Measurements from ENCODE around the gene SLC25A39.
"Not testable (repeated sequence)": the region's sequence is repeated elsewhere in the genome, so short reads cannot be mapped to it uniquely, and the experiment has no call there.

Gene SLC25A39

DNA sequence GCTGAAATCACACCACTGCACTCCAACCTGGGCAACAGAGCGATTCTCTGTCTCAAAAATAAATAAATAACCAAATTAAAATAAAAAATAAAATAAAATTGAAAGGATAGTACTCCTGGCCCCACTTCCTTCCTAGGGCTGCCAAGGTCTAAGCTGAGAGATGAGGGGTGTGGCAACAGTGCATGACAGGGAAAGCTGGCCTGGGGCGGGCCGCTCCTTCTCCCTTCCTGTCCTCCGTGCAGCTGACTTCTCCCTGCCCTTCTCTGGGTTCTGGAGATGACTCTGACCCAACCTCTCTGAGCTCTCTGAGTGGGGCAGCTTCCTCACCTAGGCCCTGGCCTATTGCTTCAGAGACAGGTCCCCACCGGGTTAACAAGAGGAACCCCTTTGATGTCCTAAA is 8.7 kb upstream of the SLC25A39 start:
- no peak for DNase-seq

DNA sequence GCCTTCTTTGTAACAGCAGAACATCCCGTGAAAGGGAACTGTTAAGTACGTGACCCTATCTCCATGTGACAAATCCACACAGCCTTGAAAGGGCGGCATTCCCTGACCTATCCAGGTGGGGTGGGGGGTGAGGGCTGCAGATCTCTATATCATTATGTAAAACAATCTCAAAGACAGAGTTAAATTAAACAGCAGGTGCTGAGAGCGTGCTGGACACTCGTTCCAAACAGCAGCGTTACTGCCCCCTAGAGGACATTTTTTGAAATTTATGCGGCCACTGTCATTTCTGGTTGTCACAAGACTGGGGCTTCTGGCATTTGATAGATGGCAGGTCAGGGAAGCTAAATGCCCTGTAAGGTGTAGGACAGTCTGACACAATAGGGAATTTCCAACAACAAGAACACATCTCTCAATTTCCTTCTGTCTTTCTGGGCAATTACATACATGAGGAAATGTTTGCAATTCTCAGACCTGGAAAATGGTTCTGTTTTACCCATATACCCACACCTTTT is 6.7 kb upstream of the SLC25A39 start:
- DNase-seq, result peak; percentile 78

DNA sequence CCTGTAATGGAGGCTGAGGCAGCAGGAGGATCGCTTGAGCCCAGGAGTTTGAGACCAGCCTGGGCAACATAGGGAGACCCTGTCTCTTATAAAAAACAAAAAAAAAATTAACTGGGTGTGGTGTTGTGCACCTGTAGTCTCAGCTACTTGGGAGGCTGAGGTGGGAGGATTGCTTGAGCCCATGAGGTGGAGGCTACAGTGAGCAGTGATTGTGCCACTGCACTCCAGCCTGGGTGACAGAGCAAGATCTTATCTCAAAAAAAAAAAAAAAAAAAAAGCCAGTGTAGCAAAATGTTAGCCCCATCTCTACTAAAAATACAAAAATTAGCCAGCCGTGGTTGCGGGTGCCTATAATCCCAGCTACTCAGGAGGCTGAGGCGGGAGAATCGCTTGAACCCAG is 5.6 kb upstream of the SLC25A39 start:
- DNase-seq, result not testable (repeated sequence)

DNA sequence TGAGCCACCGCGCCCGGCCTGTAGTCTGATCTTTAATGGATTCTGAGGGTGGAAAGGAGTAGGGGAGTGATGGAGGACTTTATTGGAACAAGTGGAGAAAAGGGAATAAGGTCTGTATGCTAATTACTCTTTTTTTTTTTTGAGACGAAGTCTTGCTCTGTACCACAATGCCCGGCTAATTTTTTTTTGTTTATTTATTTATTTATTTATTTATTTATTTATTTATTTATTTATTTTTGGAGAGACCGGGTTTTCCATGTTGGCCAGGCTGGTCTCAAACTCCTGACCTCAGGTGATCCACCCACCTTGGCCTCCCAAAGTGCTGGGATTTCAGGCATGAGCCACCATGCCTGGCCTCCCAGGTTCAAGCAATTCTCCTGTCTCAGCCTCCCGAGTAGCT is 4.9 kb upstream of the SLC25A39 start:
- DNase-seq, result not testable (repeated sequence)

DNA sequence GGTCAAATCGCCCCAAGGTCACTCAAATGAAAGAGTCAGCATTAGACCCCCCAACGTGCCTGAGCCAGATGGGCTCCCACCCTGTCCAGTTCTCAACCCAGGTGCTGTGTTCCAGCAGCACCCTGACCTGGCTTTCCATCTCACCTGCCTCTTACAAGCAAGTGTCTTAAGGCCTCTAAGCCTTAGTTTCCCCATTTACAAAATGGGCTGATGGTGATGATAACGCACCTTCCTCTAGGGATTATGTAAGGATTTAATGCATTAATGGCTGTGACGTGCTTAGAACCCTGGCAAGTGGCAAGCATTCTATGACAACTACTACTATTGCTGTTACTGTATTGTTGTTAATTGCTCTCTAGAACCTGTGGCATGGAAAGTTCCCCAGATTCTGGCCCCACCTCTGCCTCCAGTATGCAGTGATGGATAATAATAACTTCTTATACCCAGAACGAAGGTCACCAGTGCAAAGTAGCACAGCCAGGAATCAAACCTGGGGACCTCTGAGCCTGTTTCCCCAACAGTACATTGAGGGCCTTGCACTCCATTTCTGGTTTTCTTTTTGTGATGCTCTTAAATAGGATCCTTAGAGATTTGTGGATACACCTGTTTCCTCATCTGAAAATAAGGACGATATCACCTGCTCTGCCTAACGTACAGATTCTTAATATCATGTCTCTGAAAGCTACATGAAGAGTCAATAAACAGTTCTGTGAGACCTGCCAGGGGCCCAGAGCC is 3.3 kb upstream of the SLC25A39 start:
- no peak for DNase-seq

DNA sequence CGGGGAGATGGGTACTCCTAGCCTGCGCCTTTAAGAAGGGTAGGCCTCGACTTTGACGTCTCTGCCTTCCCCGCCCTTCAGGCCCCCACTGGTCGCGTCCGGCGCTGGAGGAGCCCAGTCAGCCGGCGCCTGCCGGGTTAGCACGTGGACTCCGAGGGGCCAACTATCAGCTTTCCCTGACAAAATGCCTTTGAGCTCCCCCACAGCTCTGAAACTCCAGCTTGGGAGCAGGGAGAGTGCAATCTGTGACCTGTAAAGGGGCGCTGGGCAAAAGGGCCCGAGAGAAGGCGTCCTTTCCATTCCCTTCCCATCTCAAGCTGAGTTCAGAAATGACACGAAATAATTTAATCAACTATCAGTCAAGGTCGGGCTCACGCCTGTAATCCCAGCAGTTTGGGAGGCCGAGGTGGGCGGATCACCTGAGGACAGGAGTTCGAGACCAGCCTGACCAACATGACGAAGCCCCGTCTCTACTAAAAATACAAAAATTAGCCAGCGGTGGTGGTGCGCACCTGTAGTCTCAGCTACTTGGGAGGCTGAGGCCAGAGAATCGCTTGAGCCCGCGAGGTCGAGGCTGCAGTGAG is 2.3 kb upstream of the SLC25A39 start:
- peak; percentile 95 for DNase-seq

DNA sequence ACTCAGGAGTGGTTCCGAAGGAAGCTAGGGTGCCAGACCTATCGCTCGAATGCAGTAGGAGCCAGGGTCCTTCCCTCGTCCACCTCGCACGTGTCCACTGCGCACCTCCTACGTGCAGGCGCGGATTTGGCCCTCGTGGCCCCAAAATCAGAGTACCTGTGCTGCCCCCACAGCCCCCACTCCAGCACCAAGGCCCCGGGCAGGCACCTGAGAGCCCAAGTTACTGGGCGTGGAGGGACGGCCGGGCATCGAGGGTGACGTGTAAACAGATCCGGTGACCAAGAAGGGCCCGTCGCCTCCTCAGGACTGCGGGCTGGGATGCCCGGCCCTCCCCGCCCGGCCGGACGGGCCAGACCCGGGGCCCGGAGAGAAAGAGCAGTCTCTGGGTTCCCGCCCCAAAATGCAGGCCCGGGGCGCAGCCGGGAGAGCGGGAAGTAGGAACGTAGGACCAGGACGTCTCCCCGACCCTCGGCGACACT is 492 bp downstream of the SLC25A39 start:
- no peak for DNase-seq

DNA sequence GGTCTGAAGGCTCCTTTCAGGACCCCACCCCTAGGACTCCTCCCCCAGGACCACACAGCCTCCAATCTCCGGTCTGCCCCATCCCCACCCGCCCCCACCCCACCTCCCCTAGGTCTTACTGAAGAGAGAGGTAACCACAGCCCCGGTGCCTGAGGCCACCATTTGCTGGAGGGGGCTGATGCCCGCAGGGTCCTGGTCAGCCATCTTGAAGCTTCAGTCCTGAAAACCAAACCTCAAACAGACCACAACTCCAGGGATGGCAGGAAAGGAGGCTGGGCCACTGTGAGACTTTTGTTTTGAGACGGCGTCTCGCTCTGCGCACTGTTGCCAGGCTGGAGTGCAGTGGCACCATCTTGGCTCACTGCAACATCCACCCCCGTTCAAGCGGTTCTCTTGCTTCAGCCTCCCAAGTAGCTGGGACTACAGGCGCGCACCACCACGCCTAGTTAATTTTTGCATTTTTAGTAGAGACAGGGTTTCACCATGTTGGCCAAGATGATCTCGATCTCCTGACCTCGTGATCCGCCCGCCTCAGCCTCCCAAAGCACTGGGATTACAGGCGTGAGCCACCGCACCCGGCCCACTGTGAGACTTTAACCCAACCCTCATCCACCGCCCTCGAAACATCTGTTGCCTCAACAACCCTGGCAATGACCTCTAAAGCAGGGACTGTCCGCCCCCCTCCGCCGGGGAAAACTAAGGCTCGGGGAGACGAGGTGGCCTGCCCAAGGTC is 1.1 kb downstream of the SLC25A39 start:
- no peak for DNase-seq

DNA sequence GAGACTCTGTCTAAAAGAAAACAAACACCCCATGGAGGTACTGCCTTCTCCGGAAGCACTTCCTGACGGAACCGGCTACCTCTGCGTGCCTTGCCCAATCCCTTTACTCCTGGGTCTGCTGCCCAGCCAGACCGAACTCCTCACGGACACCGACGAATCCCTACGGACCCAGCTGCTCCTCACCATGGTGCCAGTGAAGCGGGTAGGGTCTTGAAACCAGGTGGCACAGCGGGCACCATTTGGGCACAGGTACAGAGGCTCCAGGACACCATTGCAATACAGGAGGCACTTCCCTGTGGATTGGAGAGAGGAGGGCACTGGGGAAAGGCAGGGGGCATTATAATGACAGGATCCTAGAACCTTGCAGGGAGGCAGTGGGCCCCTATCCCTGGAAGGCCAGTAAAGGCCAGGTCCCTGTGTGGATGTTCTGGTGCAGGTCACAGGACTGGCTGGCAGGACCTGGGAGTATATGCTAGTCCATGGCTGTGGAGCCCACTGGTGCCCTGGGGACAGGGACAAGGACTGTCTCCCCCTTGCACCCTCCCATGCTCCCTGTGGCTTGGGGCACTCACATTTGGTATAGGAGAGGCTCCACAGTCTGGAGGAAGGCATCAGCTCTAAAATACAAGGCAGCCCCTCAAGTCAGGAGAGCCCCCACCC is 2.3 kb downstream of the SLC25A39 start:
- DNase-seq, result no peak

DNA sequence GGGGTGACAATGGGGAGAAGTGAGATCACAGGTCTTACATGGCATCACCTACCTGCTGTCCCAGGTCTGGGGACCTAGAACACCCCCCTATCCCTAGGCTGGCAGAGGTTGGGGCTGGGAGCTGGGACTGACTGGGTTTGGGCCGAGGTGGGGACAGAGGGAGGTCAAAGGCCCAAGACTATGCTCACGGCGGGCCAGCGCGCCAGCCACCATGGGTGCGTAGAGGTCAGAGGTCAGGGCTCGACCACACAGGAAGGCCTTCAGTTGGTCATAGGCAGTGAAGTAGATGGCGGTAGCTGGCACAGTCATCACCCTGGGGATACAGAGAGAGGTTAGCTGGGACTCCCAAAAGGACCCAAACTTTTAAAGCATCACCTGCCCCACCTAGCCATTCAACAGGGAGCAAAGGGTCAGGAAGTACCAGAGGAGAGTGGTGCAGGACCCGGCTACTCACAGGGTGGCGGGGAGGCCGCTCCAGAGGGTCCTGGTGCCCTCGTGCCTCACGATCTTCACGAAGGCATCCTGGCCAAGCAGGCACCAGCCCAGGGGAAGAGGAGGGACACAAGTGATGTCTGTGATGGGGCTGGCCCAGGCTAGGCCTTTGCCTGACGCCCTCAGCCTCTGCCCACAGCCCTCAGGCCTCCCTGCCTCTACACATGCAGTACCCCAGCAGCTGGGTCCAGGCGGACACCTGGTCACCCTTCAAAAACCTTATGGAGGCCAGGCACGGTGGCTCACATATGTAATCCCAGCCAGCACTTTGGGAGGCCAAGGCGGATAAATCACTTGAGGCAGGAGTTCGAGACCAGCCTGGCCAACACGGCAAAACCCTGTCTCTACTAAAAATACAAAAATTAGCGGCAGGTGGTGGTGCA is 3.1 kb downstream of the SLC25A39 start:
- no peak for DNase-seq

DNA sequence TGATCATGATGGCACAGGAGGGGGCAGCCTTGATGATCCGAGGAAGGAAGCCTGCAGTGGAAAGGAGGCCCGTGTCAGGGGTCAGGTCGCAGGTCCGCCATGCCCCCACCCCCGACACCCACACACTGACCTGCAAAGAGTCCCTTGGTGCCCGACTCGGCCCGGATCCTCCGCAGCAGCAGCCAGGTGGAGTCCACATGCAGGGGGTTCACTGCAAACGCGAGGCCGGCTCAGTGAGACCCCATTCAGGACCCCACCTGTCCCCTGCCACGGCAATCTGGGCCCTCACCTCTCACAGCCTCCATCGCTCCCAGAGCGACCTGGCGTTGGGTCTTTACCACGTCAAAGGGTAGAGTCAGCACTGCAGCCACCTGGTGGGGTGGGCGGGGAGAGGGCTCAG is 4.6 kb downstream of the SLC25A39 start:
- no peak for DNase-seq

DNA sequence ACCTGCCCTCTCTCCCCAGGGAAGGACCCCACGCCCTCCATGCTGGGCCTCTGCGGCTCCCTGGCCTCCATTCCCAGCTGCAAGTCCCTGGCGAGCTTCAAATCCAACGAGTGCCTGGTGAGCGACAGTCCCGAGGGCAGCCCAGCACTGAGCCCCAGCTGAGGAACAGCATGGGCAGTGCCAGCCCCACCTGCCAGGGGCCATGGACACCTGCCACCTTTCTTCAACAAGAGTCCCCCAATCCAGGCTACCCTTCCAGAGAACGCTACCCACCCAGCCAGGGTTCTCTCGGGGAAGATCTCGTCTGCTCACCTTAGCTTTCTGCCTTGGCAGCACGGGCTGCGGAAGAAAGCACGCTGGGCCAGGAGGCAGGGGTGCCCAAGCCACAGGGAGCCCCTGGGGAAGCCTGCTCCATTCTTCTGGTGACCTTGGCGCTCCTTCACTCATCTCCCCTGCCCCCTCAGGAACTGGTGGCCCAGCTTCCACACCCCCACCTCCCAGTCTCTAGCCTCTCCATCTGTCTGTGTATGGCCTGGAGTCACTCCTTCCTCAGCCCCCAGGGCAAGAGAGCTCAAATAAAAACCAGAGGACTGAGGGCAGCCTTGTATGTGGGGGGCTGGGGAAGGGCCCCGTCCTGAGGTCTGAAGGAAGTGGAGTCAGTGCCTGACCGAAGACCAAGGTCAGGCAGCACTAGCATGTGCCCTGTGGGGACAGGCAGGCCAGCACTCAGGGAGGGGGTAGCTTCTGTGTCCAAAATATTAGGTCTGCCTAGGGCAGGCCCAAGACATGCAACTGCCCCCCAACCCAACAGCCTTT is 6.3 kb downstream of the SLC25A39 start:
- no peak for DNase-seq

DNA sequence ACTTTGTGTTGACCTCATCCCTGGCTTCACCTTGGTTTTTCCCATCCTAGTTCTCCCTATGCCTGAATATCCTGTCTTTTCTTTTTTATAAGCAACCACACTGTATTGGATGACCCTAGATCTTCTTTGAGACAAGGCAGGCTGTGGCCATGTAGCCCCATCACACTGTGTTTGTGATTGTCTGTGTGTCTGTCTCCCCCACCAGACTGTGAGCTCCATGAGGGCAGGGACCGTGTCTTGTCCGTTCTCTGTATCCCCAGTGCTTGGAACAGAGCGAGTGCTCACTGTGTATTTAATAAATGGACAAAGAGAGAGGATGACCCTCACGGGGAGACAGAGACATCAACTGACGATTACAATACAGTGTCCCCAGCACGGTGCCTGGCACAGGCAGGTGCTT is 7.1 kb downstream of the SLC25A39 start:
- DNase-seq, result no peak

DNA sequence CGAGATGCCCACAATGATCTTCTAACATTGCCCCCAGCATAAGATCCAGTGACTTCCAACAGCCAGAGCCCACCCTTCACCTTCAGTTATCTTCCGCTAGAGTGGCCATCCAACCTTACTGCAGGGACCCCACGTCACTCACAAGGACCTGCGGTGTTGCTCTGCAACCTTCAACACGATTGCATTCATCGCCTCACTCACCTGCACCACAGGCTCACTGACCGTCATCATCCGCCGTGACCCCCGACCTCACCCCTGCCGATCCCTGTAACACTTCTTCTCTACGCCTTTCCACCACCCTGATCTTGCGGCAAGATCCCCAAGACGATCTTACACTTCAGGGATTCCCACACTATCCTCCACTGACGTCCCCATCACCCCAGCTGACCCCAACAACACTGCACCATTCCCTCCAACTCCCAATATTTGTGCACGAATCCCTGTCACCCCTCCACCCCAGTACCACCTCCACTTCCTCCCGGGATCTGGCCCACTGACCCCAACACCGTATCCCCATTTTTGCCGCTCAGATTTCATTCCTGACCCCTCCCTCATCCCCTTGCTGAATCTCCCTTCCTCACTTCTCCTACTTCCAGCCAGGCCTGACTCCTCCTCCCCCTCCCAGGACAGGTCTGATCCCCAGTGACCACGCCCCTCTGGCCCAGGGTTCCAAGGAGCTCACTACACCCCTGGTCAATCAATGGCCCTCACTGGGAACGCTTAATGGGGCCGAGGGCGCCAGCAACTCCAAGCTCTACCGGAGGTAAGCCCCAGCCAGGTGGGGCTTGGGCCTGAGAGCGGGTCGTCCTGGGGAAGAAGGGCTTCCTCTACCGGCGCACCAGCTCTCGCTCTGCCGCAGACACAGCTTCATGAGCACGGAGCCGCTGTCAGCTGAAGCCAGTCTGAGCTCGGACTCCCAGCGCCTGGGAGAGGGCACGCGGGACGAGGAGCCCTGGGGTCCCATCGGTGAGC is 8.6 kb downstream of the SLC25A39 start:
- no peak for DNase-seq

DNA sequence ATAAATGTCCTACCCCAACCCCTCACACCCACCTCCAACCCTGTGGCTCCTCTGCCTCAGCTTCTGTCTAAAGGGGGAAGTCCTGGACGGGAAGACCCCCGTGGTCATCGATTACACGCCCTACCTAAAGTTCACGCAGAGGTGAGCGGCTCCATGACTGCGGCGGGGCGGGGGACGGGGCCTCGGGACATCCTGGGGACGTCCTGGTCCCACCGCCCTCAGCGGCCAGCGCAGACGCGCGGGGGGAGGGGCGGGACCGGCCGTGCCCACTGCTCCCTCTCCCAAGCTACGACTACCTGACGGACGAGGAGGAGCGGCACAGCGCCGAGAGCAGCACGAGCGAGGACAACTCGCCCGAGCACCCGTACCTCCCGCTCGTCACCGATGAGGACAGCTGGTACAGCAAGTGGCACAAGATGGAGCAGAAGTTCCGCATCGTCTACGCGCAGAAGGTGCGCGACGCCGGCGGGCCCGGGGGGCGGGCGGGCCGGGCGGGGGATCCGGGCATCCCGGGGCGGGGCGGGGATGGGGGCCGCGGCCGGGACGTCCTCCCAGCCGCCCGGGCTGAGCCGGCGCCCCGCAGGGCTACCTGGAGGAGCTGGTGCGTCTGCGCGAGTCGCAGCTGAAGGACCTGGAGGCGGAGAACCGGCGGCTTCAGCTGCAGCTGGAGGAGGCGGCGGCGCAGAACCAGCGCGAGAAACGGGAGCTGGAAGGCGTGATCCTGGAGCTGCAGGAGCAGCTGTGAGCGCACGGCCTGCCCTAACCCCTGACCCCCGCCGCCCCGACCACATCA is 9.6 kb downstream of the SLC25A39 start:
- DNase-seq, result peak; percentile 42

DNA sequence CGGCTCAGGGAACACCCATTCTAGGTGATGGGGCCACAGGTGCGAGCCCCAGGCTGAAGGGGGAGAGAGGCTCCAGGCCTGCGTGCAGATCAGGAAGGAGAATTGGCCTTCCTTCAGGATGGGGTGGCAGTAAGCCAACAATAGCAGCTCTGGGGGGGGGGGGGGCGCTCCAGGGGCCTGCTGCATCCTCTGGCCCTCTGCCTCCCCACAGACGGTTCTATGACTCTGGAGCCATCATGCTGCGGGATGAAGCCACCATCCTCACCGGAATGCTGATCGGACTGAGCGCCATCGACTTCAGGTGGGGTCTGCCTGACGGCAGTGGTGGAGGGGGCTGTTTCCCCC is 10.1 kb downstream of the SLC25A39 start:
- no peak for DNase-seq

DNA sequence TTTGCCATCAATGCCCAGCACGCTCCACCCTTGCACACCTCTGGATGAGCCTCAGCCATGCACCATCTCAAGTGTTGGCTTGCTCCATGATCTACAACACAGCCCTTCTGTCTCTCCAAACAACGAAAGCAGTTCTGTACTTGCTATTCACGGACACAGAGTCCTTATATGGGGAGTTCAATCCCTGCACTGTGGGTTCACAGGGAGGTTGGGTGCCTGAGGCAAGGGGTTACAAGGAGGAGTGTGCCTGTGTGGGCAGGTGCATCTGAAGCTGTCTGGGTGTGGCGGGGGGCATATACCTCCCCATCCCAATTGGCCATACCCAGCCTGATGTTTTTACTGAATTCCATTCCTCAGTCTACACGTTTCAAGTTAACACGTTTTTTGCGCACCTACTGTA is 10.6 kb downstream of the SLC25A39 start:
- no peak for DNase-seq

DNA sequence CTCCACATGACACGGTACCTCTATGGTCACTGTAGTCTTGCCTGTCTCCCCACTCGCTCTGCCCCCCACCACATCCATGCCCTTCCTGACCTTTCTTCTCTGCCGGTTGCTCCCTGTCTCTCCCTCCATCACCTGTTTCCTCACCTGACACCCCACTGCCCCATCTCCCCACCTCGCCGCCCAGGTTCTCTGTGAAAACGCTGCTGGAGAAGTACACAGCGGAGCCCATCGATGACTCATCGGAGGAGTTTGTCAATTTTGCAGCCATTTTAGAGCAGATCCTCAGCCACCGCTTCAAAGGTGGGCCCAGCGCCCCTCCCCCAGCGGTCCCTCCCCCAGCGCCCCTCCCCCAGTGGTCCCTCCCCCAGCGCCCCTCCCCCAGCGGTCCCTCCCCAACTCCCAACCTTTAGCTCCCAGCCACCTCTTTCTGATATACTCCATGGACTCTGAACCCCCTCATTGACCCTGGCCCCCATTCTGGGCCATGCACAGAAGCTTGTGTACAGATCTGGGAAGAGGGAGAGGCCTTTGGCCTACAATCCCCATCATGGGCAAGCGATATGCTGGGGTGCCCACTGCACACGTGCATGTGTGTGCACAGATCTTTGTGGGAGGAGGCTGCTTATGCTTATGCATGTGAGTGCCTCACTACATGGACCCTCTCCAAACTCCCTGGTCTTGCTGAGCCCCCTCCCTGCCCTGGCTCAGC is 12.1 kb downstream of the SLC25A39 start:
- DNase-seq, result no peak

Measured in CD4-positive, alpha-beta T cell treated with Interleukin-17A for 4 hours (primary cell).